ENCODE measurements around the gene PRR5.

Gene PRR5

GRCh38 chr22:44693756-44694155, 8.2 kb upstream of the PRR5 start:
- no peak for DNase-seq

GRCh38 chr22:44697423-44698141, 4.4 kb upstream of the PRR5 start:
- peak; percentile 74 for DNase-seq

- DNase-seq = no peak
Observed at GRCh38 chr22:44698531-44699421, 3.2 kb upstream of the PRR5 start.

GRCh38 chr22:44700456-44700855, 1.5 kb upstream of the PRR5 start:
- DNase-seq = no peak

DNA sequence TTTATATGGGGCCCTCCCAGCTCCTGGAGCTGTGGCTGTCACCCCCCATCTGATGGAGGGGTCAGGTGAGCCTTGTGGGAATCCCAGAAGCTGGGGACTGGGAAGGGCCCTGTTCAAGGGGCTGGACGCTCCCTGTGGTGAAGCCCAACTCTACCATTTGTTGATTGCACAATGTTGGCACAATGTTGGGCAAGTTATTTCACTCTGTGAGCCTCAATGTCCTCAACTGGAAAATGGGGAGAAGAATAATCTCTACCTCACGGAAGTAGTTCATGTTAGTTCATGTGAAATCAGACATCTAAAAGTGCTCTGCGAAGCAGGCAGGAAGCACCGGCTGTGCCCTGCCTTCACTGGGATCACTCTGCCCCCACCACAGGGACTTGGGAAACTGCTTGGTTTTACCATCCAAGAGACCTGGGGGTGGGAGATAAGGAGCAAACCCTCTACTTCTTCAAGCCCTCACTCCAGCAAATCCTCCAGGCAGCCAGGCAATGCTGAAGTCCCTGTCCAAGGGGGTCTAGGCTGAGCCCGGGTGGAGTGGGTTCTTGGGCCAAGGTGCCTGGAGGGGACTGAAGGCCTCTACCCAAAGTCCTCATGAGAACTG, 715 bp upstream of the PRR5 start:
- DNase-seq = no peak

- DNase-seq = no peak
Observed at GRCh38 chr22:44702479-44703198, 635 bp downstream of the PRR5 start.

DNA sequence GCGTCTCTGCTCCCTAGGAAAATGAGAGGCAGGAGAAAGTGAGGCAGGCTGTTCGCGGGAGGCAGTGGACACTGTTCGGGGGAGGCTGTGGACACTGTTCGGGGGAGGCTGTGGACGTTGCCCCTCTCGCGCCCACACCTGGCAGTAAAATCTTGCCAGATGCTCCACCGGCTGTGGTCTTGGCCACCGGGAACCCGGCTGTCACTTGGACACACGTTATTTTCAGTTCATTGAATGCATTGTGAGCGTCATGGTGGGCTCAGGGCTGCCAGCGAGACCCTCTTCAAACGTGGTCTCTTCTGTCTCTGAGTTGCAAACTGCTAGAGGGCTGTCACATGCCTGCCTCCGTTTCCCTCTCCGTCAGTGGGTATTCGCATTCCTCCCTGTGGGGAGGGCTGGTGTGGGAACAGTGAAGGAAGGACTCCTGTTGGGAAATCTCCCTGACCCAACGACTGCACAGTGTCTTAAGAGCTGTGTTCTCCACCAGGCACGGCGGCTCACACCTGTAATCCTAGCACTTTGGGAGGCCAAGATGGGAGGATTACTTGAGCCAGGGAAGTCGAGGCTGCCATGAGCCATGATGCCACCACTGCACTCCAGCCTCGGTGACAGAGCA, 1.4 kb downstream of the PRR5 start:
- no peak for DNase-seq

DNA sequence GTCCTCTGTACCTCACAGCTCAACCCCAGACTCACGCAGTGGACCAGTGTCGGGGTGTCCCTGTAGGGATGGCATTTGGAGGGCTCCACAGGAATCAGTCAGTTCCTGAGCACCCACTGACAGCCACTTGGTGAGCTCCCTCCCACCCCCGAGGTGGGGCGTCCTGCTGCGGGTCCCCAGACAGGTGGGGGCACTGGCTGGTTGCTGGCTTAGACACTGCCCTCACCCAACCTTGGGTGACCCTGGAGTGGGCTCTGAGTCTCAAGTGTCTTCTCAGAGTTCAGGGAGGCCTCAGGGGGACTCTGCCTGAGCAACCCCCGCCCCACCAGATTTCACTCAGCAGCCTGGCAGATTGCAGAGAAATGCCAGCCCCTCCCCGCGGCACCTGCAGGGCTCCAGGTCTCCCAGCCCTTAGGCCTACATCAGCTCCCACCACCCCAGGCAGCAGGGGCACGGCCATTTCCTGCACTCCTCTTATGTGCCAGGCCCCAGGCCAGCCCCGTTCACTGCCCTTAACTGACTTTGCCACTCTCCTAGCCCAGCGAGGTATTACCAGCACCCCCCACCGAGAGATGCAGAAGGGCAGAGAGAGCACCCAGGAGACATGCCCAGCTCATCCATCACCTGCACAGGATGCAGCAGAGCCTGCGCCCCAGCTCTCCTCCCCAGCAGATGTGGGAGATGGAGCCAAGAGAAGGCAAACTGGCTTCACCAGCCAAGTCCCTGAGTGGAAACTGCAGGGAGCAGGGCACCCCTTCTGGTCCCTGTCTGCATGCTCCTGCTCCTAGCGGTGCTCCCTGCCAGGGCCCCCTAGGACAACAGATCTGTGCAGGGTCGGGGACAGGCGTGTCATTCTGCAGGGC, 2.4 kb downstream of the PRR5 start:
- no peak for DNase-seq

- DNase-seq = no peak
Observed at GRCh38 chr22:44705022-44705297, 3.0 kb downstream of the PRR5 start.

GRCh38 chr22:44706488-44706887, 4.5 kb downstream of the PRR5 start:
- no peak for DNase-seq

- DNase-seq = no peak
Observed at GRCh38 chr22:44707178-44707577, 5.2 kb downstream of the PRR5 start.

DNA sequence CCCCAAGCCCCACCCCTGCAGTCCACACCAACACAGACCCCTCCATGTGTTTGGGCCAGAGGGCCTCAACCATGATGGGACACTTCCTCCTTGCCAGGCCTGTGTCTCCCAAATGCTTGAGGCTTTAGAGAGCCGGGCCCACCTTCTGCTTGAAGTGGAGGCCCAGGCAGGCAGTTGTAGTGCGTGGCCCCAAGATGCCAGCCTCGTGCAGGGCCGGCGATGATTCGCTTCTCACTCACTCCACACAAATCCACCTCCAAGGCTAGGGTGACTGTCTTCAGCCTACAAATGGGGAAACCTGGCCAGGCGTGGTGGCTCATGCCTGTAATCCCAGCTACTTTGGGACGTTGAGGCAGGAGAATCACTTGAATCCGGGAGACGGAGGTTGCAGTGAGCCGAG, 5.7 kb downstream of the PRR5 start:
- DNase-seq = no peak

- no peak for DNase-seq
Observed at GRCh38 chr22:44709881-44710392, 7.9 kb downstream of the PRR5 start.

- DNase-seq = no peak
Observed at GRCh38 chr22:44710474-44711240, 8.7 kb downstream of the PRR5 start.

DNA sequence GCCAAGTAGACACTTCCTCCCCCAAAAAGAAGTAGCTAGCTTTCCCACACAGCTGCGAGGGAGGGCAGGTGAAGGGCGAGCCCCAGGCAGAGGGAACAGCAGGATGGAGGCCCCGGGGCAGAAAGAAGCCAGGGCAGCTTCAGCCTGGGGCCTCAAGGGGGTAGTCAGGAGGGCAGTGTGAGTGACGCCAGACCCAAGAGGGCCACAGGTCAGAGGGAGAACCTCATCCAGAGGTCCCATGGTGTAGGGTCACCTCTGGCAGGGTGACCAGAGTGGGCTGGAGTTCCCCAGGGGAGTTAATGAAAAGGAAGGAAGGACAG, 9.2 kb downstream of the PRR5 start:
- DNase-seq = no peak

GRCh38 chr22:44711690-44712555, 9.9 kb downstream of the PRR5 start:
- DNase-seq = no peak

- DNase-seq = no peak
Observed at GRCh38 chr22:44712962-44713361, 11.0 kb downstream of the PRR5 start.

DNA sequence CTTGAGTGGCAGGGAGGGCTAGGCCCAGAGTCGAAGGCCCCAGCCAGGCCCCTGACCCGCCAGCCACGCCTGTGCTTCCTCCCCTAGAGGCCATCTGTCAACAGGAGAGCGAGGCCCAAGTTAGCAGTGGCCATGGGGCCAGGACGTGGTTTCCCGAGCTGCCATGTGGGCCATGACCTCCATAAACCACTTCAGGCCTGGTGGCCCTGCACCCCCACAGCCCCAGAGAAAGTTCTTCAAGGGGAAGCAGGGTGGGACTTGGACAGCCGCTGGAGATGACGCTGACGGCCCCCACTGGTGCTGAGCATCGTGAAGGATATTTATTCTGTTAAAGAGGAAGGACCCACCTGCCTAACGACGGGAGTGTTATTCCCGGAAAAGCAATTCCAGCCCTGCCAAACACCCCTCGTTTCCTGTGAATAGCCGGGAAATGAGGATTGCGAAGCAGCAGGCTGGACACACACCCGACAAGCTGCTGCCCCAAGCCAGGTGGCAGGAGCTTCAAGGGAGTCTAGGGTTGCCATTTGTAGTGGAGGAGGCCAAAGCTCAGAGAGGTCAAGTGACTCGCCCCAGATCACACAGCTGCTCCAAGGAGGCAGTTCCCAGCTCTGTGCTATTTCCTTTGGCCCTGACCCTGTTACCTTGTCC, 12.8 kb downstream of the PRR5 start:
- DNase-seq = no peak

GRCh38 chr22:44718418-44718817, 16.4 kb downstream of the PRR5 start:
- no peak for DNase-seq

Data from activated CD4-positive, alpha-beta T cell treated with anti-CD3 and anti-CD28 coated beads for 1 hour (primary cell).